HG03457 (cell line): ENCODE measurements around the gene SPSB1.

Experiments
- ATAC-seq: cut with Tn5 transposase; IDR thresholded peaks from one replicate; pipeline ENCODE4 v1.9.1; 2021; ENCODE audit warnings: moderate number of reproducible peaks; ENCODE audit not compliant: unreplicated experiment

The SPSB1 gene

DNA sequence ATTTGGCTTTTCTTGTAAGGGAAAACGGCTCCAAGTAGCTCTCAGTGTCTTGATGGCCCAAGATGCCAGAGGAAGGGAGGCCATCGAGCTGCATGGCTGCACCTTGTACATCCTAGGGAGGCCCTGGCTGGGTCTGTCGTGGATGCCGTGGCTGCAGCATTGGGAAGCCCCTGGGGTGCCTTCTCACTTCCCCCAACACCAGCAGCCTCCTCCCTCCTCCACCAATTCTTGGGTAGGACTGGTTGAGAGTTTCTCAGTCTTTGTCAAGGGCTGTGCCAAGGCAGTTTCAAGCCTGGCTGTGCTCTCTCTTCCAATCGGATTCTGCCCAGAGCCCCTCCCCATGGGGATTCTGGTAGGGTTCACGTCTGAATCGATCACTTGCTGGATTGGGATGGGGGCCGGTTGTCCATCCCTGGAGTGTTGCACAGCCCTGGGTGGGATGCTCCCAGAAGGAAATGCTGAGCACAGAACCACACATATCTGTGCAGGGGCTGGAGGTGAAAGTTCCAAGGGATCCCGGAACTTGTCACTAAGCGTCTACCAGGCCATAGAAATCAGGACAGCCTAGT is 14.0 kb upstream of the SPSB1 start:
- no peak for ATAC-seq

DNA sequence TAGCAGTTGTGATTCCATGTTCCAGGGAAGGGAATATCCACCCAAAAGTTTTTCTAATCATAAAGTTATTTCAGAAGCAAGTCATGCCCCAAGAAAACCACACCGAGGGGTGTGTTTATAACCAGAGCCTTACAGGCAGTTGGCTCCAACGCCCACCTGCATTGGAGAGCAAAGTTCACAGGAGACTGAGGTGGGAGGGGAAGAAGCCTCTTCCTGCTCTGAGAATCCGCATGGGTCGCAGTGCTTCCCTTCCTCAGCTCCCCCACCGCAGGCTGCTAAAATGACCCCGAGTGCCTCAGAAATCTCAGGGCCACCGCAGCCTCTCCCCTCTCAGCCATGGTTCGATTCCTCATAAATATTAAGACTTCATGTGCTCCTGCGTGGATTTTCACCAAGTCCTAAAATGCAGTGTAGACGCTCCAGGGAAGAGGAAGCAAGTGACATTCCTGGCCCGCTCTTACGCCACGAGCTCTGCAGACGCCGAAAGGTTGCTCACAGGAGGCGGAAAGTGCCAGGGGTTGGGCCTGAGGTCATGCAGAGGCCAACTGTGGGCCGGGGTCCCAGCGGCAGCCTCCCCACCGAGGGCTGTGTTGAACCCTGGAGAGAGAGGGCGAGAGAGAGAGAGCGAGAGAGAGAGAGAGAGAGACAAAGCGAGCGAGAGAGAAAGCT is 13.4 kb upstream of the SPSB1 start:
- no peak for ATAC-seq

DNA sequence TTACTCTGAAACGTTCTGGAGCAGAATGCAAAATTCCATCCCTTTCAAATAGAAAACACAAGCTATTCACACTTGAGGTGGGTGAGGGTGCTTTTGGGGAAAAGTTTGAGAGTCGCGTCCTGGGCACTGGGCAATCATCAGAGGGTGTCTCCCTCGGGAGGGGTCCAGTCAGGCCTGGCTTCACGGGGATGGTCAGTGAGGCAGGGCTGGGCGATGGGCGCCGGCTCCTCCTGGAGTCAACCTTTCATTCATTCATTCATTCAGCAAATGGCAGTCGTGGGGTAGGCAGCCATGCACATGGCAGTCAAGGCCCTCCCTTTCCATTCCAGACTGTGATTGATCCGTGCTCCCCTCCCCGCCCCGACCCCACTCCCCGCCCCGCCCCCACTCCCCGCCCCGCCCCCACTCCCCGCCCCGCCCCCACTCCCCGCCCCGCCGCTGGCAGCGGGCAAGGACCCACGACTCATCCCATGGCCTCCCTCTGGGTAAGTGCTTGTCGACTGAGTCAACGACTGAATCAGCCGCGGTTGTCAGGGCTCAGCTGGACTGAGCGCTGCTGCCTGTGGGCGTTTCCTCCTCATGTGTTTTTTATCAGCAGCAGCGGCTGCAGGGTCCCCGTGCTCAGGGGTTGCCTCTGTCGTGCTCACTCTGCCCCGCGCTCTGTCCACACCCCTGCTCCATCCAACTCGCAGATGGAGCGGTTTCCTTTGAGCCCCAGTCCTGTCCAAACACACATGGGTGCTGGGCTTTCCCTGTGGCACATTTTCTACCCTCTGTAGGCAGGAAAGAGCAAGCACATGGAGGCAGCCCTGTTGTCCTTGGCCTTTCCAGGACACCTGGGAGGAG is 12.5 kb upstream of the SPSB1 start:
- ATAC-seq, result no peak

DNA sequence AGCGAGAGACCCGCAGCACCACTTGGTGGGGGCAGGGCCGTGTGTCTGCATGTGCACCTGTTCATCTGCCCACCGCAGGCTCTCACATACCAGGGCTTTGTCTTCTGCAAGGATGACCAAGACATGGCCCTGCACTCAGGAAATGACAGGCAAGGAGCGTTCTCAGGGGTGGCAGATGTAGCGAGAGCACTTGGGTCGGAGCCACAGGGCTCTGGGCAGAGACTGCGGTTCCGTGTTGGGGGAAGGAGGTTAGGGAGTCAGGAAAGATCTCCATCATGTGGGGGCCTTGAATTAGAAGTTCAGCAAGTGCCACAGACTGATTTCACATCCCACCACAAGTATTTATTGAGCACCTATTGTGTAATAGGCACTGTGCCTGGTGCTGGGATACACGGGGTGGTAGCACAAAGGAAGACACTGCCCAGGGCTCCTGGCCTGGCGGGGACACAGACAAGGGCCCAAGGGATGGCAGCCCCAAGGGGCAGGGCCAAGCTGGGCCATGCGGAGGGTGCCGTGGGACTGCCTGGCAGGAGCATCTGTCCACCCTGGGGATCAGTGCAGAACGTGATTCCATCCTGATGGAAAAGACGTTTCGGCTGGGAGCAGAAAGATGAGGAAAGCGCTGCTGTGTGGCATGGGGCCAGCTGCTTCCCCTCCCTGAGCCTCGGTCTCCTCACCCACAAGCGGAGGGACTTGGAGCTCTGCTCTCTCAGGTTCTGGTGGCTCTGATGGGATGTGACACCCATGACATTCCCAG is 11.4 kb upstream of the SPSB1 start:
- ATAC-seq, result no peak

DNA sequence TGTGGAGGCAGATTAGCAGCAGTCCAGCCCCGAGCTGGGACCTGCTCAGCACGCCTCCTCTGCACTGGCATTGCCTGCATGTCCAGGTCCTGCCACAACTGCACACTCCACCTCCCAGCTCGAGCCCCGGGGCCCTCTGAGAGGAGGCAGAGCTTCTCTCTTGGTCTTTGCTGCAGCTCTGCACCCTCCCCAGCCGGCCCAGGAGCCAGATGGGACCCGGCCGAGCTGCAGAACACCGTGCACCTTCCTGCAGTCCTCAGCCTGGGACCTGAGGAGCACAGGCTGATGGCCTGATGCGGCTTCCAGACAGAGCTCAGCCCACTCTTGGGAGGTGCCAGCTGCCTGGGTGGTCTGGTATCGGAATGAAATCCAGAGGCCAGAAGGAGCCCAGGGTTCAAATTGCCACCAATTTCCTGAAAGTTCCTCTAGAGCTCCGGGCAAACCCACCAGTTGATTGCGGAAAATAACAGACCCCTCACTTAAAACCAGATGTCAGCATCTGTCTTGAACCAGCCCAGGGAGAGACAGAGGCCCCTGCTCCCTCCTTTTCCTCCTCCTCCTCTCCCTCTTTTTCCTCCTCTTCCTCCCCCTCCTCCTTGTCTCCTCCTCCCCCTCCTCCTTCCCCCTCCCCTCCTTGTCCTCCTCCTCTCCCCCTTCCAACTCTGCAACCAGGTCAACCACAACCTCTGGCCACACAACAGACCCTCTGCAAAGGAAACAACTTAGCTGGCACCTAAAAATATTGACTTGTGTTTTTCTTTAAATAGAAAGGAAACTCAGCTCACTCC is 10.6 kb upstream of the SPSB1 start:
- no peak for ATAC-seq

DNA sequence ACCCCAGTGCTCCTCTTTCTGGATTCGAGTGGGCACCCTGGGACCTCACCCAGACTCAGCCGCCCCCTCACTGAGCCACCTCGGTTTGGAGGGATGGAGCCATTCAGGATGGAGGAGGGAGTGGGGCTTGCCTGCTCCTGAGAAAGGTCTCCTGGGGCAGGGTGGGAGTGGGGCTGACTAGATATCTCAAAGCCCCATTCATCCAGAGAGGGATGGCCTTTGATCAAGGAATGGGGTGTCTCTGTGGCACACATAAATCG is 10.1 kb upstream of the SPSB1 start:
- ATAC-seq, result no peak

DNA sequence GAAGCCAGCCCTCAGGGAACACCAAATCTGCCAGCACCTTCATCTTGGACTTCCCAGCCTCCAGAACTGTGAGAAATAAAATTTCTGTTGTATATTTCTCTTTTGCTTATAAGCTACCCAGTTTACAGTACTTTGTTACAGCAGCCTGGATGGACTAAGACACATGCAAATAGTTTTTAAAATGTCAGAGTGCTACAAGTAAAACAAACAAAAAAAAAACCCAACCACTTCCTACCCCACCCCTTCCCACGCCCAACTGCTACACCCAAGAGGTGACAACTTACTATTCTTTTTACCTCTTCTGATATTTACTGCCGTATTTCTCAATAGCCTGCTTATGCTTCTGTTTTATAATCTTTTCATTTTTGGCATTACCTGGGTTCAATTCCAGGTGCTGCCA is 8.6 kb upstream of the SPSB1 start:
- ATAC-seq, result no peak

DNA sequence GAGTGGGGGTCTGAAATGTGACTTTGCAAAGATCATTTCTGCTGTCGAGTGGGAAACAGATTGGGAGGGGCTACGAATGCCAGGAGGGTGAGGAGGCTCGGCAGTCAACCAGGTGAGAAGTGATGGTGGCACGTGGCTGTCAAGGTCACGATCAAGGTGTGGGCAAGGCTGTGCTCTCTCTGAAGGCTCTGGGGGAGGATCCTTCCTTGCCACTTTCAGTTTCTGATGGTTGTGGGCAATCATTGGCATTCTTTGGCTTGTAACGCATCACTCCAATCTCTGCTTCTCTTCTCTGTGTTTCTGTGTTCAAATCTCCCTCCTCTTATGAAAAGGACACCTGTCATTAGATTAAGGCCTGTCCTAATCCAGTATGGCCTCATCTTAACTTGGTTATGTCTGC is 6.1 kb upstream of the SPSB1 start:
- ATAC-seq, result no peak

DNA sequence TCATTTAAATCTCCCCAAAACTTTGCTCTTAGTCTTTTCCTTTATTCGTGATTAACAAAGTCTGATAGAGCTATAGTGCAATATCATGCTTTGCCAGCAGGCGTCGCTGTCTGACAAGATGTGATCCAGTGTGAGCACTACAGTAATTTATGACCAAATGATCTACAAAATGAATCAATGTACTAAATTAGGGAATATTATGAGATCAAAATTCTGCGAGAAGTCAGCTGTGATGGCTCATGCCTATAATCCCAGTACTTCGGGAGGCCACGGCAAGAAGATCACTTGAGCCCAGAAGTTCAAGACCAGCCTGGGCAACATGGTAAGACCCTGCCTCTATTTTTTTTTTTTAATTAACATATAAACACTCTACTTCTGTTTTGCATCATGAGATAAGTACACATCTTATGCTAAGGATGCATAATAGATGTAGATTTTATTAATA is 3.6 kb upstream of the SPSB1 start:
- no peak for ATAC-seq

DNA sequence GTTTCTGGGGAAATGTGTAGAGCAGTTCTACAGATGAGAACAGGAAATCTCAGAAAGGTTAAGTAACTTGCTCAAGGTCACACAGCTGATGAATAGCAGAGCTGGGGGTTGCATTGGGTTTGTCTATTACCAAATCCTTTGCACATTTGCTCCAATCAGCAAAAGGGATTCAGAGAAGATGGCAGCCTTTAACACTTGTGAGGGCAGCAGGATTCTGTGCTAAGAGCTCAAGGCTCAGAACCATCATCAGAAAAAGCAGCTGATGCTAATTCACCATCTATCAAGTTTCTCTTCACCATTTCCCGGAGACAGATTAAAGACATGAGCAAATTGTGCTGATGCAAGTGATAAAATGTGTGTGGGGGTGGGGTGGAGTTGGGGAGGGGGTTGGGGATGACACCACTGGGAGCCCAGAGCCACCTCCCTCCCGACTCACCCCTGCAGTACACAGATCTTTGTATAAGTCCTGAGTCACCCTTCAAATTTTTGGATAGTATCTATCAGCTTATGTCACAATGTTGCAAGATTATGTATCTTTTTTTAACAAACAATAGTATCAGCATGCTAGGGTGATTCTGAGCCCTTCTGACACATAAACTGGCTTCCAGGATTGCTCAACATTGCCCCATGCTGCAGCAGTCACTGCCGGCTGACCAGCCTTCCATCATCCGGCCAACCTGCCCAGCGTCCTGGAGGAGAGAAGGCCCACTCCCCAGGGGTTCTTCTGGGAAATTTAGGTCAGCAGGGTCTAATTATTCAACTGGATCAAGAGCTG is 2.8 kb upstream of the SPSB1 start:
- ATAC-seq, result no peak

DNA sequence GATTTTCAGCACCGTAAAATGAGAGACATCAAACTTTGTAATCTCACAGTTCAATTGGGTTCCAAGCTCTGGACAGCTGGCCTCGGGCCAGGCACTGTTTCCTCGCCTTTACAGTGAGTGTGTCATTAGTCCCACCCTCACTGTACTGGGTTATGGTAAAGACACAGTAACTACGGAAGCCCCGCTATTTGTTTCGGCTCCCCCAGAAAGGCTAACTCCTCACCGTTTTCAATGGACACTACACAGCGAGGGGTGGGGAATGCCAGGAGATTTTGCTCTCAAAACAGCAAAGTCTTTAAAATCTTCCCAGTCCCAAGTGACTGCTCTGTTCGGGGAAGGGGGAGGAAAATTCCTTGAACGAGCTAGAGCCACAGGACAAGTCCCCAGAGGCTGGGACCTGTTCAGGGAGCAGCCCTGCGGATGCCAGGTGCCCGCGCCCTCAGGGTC is 757 bp upstream of the SPSB1 start:
- ATAC-seq, result no peak

DNA sequence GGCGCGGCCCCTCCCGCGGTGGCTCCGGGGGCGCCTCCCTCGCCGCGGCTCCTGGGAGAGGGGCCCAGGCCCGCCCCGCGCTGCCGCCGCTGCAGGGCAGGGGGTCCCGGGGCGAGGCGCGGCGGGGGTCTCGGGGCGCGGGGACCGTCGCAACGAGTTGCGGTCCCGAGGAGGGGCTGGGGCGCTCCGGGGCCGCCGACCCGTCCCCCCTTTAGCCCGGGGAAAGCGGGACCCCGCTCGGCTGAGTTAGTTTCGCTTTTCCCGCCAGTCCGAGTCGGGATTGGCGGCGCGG is 493 bp downstream of the SPSB1 start:
- no peak for ATAC-seq

DNA sequence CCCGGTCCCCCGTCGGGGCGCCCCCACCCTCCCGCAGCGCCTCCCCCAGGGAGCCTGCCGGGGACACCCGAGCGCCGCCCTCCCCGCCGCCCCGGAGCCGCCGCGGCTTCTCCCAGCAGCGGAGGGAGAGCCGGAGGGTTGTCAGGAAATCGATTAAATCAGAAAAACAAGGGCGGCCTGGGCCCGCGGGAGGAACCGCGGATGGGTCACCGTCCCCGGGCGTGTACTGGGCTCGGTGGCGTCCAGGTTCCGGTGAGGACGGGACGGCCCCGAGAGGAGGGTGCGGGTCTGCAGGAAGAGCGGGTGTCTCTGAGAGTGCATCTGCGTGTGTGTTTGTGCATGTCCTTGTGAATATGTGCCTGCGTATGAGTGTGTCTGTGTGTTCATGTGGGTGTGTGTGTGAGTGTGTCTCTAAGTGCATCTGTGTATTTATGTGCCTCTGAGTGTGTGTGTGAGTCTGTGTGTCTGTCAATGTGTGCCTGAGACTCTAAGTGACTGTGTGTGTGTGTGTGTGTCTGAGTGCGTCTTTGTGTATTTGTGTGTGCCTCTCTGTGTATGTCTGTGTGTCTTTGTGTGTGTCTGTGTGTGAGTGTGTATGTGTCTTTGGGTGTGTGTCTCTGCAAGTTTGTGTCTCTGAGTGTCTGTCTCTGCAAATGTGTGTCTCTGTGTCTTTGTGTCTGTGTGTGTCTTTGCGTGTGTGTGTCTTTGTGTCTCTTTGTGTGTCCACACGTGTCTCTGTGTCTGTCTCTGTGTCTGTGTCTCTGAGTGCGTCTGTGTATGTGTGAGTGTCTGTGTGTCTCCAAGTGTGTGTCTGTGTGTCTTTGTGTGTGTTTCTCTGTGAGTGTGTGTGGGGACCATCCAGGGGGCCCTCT is 1.1 kb downstream of the SPSB1 start:
- ATAC-seq, result no peak

DNA sequence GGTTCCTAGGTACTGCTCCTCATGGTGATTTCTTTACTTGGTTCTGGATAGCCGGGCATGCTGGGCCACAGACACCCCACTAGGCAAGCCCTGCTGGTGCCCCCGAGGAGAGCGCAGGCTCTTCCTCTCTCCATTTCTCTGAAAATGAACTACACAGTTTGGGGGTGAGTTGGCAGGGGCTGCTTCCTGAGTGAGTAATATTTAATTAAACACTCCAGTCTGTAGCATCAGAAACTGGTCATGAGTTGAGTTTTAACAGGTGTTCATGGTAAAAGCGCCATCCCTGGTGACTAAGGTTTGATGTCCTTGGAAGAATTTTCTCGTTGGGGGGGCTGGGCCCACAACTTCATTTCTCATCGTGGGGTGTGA is 1.7 kb downstream of the SPSB1 start:
- ATAC-seq, result no peak

DNA sequence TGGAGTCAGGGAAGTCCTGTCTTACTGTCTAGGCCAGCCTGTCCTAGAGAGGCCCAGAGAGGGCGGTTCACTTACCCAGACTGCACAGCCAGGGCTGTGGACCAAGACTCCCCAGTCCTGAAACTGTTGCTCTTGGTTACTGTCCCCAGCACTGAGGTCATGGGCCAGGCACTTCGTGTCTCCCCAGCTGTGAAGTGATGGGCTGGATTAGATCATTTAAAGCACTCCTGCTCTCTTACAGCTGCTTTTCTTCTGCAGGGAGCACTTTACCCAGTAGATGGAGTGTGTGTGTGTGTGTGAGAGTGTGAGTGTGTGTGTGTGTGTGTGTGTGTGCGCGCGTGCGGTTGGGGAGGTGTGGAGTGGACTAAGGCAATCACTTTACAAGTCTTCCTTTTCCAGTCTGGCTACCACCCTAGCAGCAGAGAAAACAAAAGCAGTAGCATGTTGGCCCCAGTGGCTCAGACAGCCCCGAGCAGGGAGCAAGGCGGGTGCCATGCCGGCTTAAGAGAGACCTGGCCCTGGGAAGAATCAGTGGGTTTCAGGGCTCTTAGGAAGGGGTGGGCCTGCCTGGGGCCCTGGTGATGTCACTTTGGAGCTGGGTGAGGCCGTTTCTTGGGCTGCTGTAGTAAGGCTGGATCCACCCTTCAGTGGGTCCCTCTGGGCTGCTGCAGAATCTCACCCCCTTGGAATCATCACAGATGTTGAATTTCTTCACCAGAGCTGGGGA is 2.4 kb downstream of the SPSB1 start:
- ATAC-seq, result no peak

DNA sequence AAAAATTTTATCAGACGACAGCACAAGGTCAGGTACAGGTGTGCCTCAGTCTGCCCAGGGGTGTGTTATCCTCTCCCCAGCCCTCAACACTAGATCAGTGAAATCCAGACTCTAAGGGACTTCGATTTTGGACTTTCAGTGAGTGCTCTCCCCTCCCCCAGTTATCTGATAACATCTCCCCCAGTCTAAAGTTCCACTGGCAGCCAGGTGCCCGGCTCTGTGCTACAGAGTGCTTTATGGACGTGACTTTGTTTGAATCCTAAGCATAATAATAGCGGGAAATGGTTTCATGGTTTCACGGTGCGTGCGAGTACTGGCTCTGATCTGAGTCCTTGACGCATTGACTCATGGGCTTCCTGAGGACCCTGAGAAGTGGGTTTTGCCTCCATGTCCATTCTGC is 3.2 kb downstream of the SPSB1 start:
- no peak for ATAC-seq

DNA sequence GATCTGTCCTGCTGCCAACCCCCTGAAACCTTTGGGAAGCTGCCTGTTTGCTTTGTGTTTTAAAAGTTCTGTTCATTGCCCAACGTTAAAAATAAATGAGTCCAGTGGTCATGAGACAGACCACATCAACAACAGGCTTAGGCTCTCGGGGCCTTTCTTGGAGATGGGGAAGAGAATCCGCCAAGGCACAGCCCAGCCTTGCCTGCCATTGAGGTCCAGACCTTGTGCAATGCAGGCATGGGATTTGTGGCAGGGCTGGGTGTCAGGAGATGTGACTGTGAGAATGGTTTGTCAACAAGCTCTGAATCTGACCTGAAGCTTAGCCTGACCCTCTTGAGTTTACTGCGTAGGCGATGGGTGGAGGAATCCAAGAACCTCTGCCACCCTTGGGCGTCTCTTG is 4.2 kb downstream of the SPSB1 start:
- ATAC-seq, result no peak

DNA sequence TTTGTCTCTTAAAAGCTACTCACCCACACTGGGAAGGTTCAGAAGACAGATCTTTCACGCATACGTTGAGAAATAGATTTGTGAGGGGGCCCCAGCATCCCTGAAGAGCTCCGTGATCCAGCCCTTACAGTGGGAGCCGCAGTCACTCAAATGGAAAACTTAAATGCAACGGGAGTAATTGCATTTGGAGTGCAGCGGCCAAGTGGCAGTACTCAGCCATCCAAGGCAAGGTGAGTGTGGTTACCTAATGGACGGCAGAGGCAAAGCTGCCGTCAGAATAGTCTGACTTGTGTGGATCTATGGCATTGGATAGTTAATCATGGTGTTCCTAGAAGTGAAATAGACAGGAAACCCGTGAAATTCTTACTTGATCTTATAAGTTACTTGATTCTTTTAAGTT is 5.1 kb downstream of the SPSB1 start:
- ATAC-seq, result no peak

DNA sequence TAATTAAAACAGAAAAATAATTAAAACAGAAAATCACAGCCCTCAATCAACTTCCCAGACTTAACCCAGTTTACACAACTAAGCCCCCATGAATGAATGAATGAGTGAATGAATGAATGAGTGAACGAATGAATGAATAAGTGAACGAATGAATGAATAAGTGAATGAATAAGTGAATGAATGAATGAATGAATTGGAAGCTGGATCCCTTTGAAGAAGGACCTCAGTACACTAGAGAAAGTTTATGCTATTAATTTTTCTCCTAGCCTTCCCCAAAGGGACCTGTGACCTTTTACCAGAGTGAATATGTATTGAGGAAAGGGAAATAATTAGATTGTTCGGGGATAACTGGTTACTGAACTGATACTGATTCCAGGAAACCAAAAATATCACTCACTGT is 5.6 kb downstream of the SPSB1 start:
- no peak for ATAC-seq
